Measurements from ENCODE around the gene FYN.

The FYN gene

GRCh38 chr6:111873178-111874024 lies at the start of gene FYN:
Gene FYN (minus strand): TSS chr6:111873452. CDS start chr6:111720051, 153,401 bp downstream.
- TF ChIP-seq EZH2 (IDR thresholded peaks at IDR 0.05; ENCODE audit: borderline replicate concordance, low read depth, low read length, severe bottlenecking), result no peak
- TF ChIP-seq CTCF (IDR thresholded peaks at IDR 0.05; ENCODE audit: borderline replicate concordance, extremely low read depth, low read length, poor library complexity, severe bottlenecking), result peak; percentile 55
- peak within 1 kb of the TSS; percentile 83 for H3K4me2 ChIP-seq (ENCODE audit: insufficient read depth, low read length)
- peak within 1 kb of the TSS; percentile 65 to 73 for H3K4me3 ChIP-seq (ENCODE audit: low read depth in 1 of 2, low read length in 2 of 2)
- peak within 1 kb of the TSS; percentile 77 for H3K9ac ChIP-seq (ENCODE audit: low read depth, low read length)
- DNase-seq, result peak; percentile 99
- H2AFZ ChIP-seq (ENCODE audit: low read depth, low read length), result peak within 1 kb of the TSS; percentile 79
- H3K9me3 ChIP-seq (ENCODE audit: insufficient read depth, low read length, severe bottlenecking), result no peaks in the 10 kb centered on the region
- H3K36me3 ChIP-seq (ENCODE audit: insufficient read depth, low read length), result no peaks in the 10 kb centered on the region
- peaks cover 44% of the 10 kb centered on the region for H3K79me2 ChIP-seq (ENCODE audit: insufficient read depth, low read length)
- no peaks in the 10 kb centered on the region for H3K27me3 ChIP-seq (ENCODE audit: insufficient read depth, low read length, poor library complexity)
- H3K27ac ChIP-seq (ENCODE audit: low read length), result peak within 1 kb of the TSS; percentile 90
- peaks cover 24% of the 10 kb centered on the region; the same call in 1 of the 2 replicates for H4K20me1 ChIP-seq (ENCODE audit: insufficient read depth, low read length)
- peak; percentile 81 for ATAC-seq (ENCODE audit: insufficient read depth, low read depth)
- peaks cover 44% of the 10 kb centered on the region for H3K4me1 ChIP-seq (ENCODE audit: insufficient read depth, low read length)

- Histone ChIP-seq H3K79me2 (ENCODE audit: insufficient read depth, low read length) (no peaks in the 10 kb centered on the region), H3K4me3 (ENCODE audit: low read depth in 1 of 2, low read length in 2 of 2) (no peak overlapping the region), H2AFZ (ENCODE audit: low read depth, low read length) (peak overlapping the region; percentile 35), H3K4me1 (ENCODE audit: insufficient read depth, low read length) (peaks cover 49% of the 10 kb centered on the region), H3K9ac (ENCODE audit: low read depth, low read length) (no peak overlapping the region; the same call in 1 of the 2 replicates), H3K4me2 (ENCODE audit: insufficient read depth, low read length) (no peak overlapping the region), H3K27me3 (ENCODE audit: insufficient read depth, low read length, poor library complexity) (no peaks in the 10 kb centered on the region), H3K36me3 (ENCODE audit: insufficient read depth, low read length) (no peaks in the 10 kb centered on the region), H4K20me1 (ENCODE audit: insufficient read depth, low read length) (no peaks in the 10 kb centered on the region), H3K9me3 (ENCODE audit: insufficient read depth, low read length, severe bottlenecking) (no peaks in the 10 kb centered on the region), H3K27ac (ENCODE audit: low read length) (peak overlapping the region; percentile 55; the same call in 1 of the 2 replicates)
- ATAC-seq (ENCODE audit: insufficient read depth, low read depth) (peak; percentile 42; the same call in 1 of the 3 replicates), DNase-seq (peak; percentile 29)
- TF ChIP-seq EZH2 (IDR thresholded peaks at IDR 0.05; ENCODE audit: borderline replicate concordance, low read depth, low read length, severe bottlenecking), result no peak
- TF ChIP-seq CTCF (IDR thresholded peaks at IDR 0.05; ENCODE audit: borderline replicate concordance, extremely low read depth, low read length, poor library complexity, severe bottlenecking), result no peak
These were observed 49.4 kb upstream of the FYN start for GRCh38 chr6:111922454-111923297.

- Histone ChIP-seq H2AFZ (ENCODE audit: low read depth, low read length) (no peak overlapping the region), H3K4me3 (ENCODE audit: low read depth in 1 of 2, low read length in 2 of 2) (no peak overlapping the region), H3K4me2 (ENCODE audit: insufficient read depth, low read length) (no peak overlapping the region), H3K79me2 (ENCODE audit: insufficient read depth, low read length) (no peaks in the 10 kb centered on the region), H3K9me3 (ENCODE audit: insufficient read depth, low read length, severe bottlenecking) (no peaks in the 10 kb centered on the region), H3K27ac (ENCODE audit: low read length) (no peak overlapping the region), H3K36me3 (ENCODE audit: insufficient read depth, low read length) (no peaks in the 10 kb centered on the region), H4K20me1 (ENCODE audit: insufficient read depth, low read length) (no peaks in the 10 kb centered on the region), H3K4me1 (ENCODE audit: insufficient read depth, low read length) (peaks cover 49% of the 10 kb centered on the region), H3K9ac (ENCODE audit: low read depth, low read length) (no peak overlapping the region), H3K27me3 (ENCODE audit: insufficient read depth, low read length, poor library complexity) (no peaks in the 10 kb centered on the region)
- ATAC-seq (ENCODE audit: insufficient read depth, low read depth) (no peak), DNase-seq (peak; percentile 28)
- no peak for TF ChIP-seq EZH2 (IDR thresholded peaks at IDR 0.05; ENCODE audit: borderline replicate concordance, low read depth, low read length, severe bottlenecking)
- TF ChIP-seq CTCF (IDR thresholded peaks at IDR 0.05; ENCODE audit: borderline replicate concordance, extremely low read depth, low read length, poor library complexity, severe bottlenecking), result no peak
These were observed 47.9 kb upstream of the FYN start for GRCh38 chr6:111921103-111921502.
